H1 (cell line): ENCODE data around the gene NID2. TPM values are rescaled to one million over a fixed set of nuclear protein-coding genes. Genes with fewer than 3 reads are reported as not detected.

Experiments used
- CTCF ChIA-PET: fragments of 300-600 bp; sonication (Branson Sonifier 250); formaldehyde crosslinking; loops from one replicate; lab custom pipeline; 2021; ENCODE audit not compliant: partially characterized antibody; lab: Charles Lee
- POLR2A ChIA-PET: fragments of 300-600 bp; sonication (Branson Sonifier 250); formaldehyde crosslinking; loops from one replicate; lab custom pipeline; 2021; ENCODE audit warnings: inconsistent platforms; ENCODE audit not compliant: partially characterized antibody; lab: Charles Lee
- DNase-seq, 2 experiments: peaks; one replicate each; pipeline versions ENCODE4 v3.0.0 to v3.0.0-alpha.2; 2010 to 2022; ENCODE audit warnings: low spot score in 2 of 2, low read depth in 1 of 2, mixed read lengths in 1 of 2
- FAIRE-seq: peaks from 2 replicates; lab custom pipeline; 2011; peaks lifted over from hg19 to GRCh38; lab: Jason Lieb, UNC
- H2AFZ ChIP-seq: 2 replicates; pipeline ENCODE4 v1.8.1; 2012; ENCODE audit warnings: low read length, inconsistent platforms
- H2AK5ac ChIP-seq: 2 replicates; pipeline ENCODE4 v1.6.1; 2013; ENCODE audit warnings: low read depth, low read length
- H2BK120ac ChIP-seq: replicated peaks from 2 replicates; pipeline ENCODE3; 2013; ENCODE audit warnings: low read depth, low read length, inconsistent platforms
- H2BK12ac ChIP-seq: 2 replicates; pipeline ENCODE4 v1.6.1; 2013; ENCODE audit warnings: low read depth, low read length
- H2BK15ac ChIP-seq: 2 replicates; pipeline ENCODE4 v1.6.1; 2013; ENCODE audit warnings: low read length
- H2BK20ac ChIP-seq: 2 replicates; pipeline ENCODE4 v1.6.1; 2013; ENCODE audit warnings: low read length
- H2BK5ac ChIP-seq: 2 replicates; pipeline ENCODE4 v1.6.1; 2013; ENCODE audit warnings: low read depth, low read length
- H3K14ac ChIP-seq: 2 replicates; pipeline ENCODE4 v1.6.1; 2013; ENCODE audit warnings: inconsistent platforms; ENCODE audit not compliant: insufficient read length
- H3K18ac ChIP-seq: 2 replicates; pipeline ENCODE4 v1.6.1; 2013; ENCODE audit warnings: low read length; ENCODE audit errors: extremely low read depth
- H3K23ac ChIP-seq: 2 replicates; pipeline ENCODE4 v1.6.1; 2013; ENCODE audit warnings: inconsistent platforms; ENCODE audit not compliant: insufficient read length
- H3K23me2 ChIP-seq: 2 replicates; pipeline ENCODE4 v1.6.1; 2013; ENCODE audit warnings: low read depth, low read length
- H3K27ac ChIP-seq: 2 replicates; pipeline ENCODE4 v1.6.1; 2011; ENCODE audit warnings: low read depth, low read length, inconsistent platforms
- H3K27me3 ChIP-seq, 4 experiments: replicated peaks in 1 of 4; 1 replicate in 1 of 4; 2 replicates in 3 of 4; pipeline versions ENCODE4 v1.6.1 to v1.8.1; 2011 to 2013; ENCODE audit warnings: low read length in 3 of 4, mild to moderate bottlenecking in 3 of 4, inconsistent platforms in 2 of 4, mixed read lengths in 2 of 4, moderate library complexity in 1 of 4; ENCODE audit not compliant: control insufficient read depth in 3 of 4, insufficient read depth in 3 of 4; ENCODE audit errors: extremely low read depth in 1 of 4
- H3K36me3 ChIP-seq, 4 experiments: 2 replicates each; pipeline versions ENCODE4 v1.6.1 to v1.8.1; 2011 to 2013; ENCODE audit warnings: mild to moderate bottlenecking in 4 of 4, low read length in 3 of 4, moderate library complexity in 2 of 4, control low read depth in 1 of 4, inconsistent platforms in 1 of 4; ENCODE audit not compliant: insufficient read depth in 4 of 4, control insufficient read depth in 2 of 4
- H3K4ac ChIP-seq: replicated peaks from 2 replicates; pipeline ENCODE3; 2013; ENCODE audit warnings: low read length, low read depth, mixed read lengths, inconsistent platforms; ENCODE audit not compliant: insufficient read length
- H3K4me1 ChIP-seq, 4 experiments: replicated peaks in 1 of 4; 1 replicate in 1 of 4; 2 replicates in 3 of 4; pipeline versions ENCODE4 v1.6.1 to v1.8.1; 2011 to 2013; ENCODE audit warnings: low read length in 3 of 4, inconsistent platforms in 2 of 4, mixed read lengths in 1 of 4; ENCODE audit not compliant: insufficient read depth in 4 of 4, control insufficient read depth in 3 of 4
- H3K4me2 ChIP-seq, 2 experiments: 2 replicates each; pipeline versions ENCODE4 v1.6.1 to v1.8.1; 2011 to 2013; ENCODE audit warnings: low read depth in 2 of 2, low read length in 2 of 2, control low read depth in 1 of 2, inconsistent platforms in 1 of 2, mild to moderate bottlenecking in 1 of 2; ENCODE audit not compliant: insufficient read depth in 1 of 2
- H3K4me3 ChIP-seq, 4 experiments: fragments of 200-600, 300-600 bp in 1 of 4; sonication (generic), shearing (Covaris generic), sonication (Bioruptor Twin) in 1 of 4; 2 replicates each; pipeline versions ENCODE4 v1.5.1 to v1.8.1; 2011 to 2016; ENCODE audit warnings: low read length in 4 of 4, low read depth in 3 of 4, control low read depth in 2 of 4, inconsistent platforms in 2 of 4, mild to moderate bottlenecking in 2 of 4, mixed read lengths in 1 of 4, moderate library complexity in 1 of 4; ENCODE audit not compliant: insufficient read depth in 2 of 4; ENCODE audit errors: extremely low read depth in 1 of 4
- H3K56ac ChIP-seq: replicated peaks from 2 replicates; pipeline ENCODE3; 2013; ENCODE audit warnings: low read depth, mild to moderate bottlenecking, mixed read lengths, low read length, inconsistent platforms; ENCODE audit not compliant: insufficient read length
- H3K79me1 ChIP-seq: 2 replicates; pipeline ENCODE4 v1.6.1; 2013; ENCODE audit warnings: low read depth, low read length, control low read depth
- H3K79me2 ChIP-seq, 2 experiments: 2 replicates each; pipeline versions ENCODE4 v1.6.1 to v1.8.1; 2012 to 2013; ENCODE audit warnings: low read length in 2 of 2, mild to moderate bottlenecking in 2 of 2, inconsistent platforms in 1 of 2; ENCODE audit not compliant: insufficient read depth in 2 of 2, control insufficient read depth in 1 of 2
- H3K9ac ChIP-seq, 4 experiments: replicated peaks in 1 of 4; 1 replicate in 1 of 4; 2 replicates in 3 of 4; pipeline versions ENCODE4 v1.6.1 to v1.8.1; 2011 to 2013; ENCODE audit warnings: low read depth in 3 of 4, low read length in 3 of 4, control low read depth in 2 of 4, mild to moderate bottlenecking in 2 of 4, moderate library complexity in 2 of 4, inconsistent platforms in 1 of 4; ENCODE audit errors: extremely low read depth in 1 of 4
- H3K9me3 ChIP-seq, 2 experiments: 2 replicates each; pipeline versions ENCODE4 v1.6.1 to v1.8.1; 2012 to 2013; ENCODE audit warnings: mild to moderate bottlenecking in 2 of 2, moderate library complexity in 2 of 2, control low read depth in 1 of 2, inconsistent platforms in 1 of 2, low read depth in 1 of 2, low read length in 1 of 2, mixed read lengths in 1 of 2; ENCODE audit not compliant: insufficient read depth in 2 of 2
- H4K20me1 ChIP-seq, 2 experiments: replicated peaks in 1 of 2; 2 replicates each; pipeline versions ENCODE3 to v1.8.1; 2011 to 2013; ENCODE audit warnings: inconsistent platforms in 2 of 2, low read length in 2 of 2, mild to moderate bottlenecking in 1 of 2; ENCODE audit not compliant: insufficient read depth in 2 of 2, control insufficient read depth in 1 of 2
- H4K5ac ChIP-seq: 2 replicates; pipeline ENCODE4 v1.6.1; 2013; ENCODE audit warnings: low read length, low read depth, mixed read lengths, inconsistent platforms; ENCODE audit not compliant: insufficient read length
- H4K8ac ChIP-seq: 2 replicates; pipeline ENCODE4 v1.8.0; 2013; ENCODE audit warnings: mild to moderate bottlenecking, moderate library complexity, low read length, inconsistent platforms; ENCODE audit not compliant: insufficient read depth; ENCODE audit errors: extremely low read depth
- H4K91ac ChIP-seq: replicated peaks from 2 replicates; pipeline ENCODE3; 2013; ENCODE audit warnings: low read length, mixed read lengths, inconsistent platforms; ENCODE audit not compliant: insufficient read length
- CBX8 ChIP-seq: fragments of 300-800, 300-1000 bp; sonication (generic); IDR thresholded peaks from 2 replicates; pipeline ENCODE4 v1.7.1; 2016; ENCODE audit warnings: low read depth, low read length, borderline replicate concordance
- POLR2AphosphoS5 ChIP-seq: IDR thresholded peaks from 2 replicates; pipeline ENCODE4 v1.6.1; 2011; ENCODE audit warnings: low read depth, low read length
- SRF ChIP-seq: IDR thresholded peaks from 2 replicates; pipeline ENCODE4 v1.6.1; 2011; ENCODE audit warnings: mild to moderate bottlenecking, low read depth, low read length, moderate library complexity
- TEAD4 ChIP-seq: IDR thresholded peaks from 2 replicates; pipeline ENCODE4 v1.6.1; 2012; ENCODE audit warnings: low read depth, low read length, inconsistent platforms, mixed read lengths
- WGBS, 2 experiments: shearing (Covaris generic) in 1 of 2; methylation state at CpG; one replicate each; pipeline versions ENCODE4 v1.1.6 to v1.1.7; 2013 to 2015; ENCODE audit warnings: low lambda C conversion rate in 2 of 2, mixed read lengths in 2 of 2, inconsistent platforms in 1 of 2, low coverage in 1 of 2, missing lambda C conversion rate in 1 of 2; ENCODE audit not compliant: insufficient replicate concordance in 2 of 2, insufficient coverage in 1 of 2, insufficient read length in 1 of 2; ENCODE audit errors: extremely low coverage in 1 of 2, missing lambda C conversion rate in 1 of 2; 5-methylcytosine and 5-hydroxymethylcytosine counted together
- polyA plus RNA-seq, 7 experiments: library from polyadenylated mRNA; depleted of rRNA in 3 of 7; stranded (reverse) in 5 of 7; unstranded in 2 of 7; fragments of >200 nt in 5 of 7; fragments of 200-250 nt in 2 of 7; gene quantifications; 1 replicate in 5 of 7; 2 replicates in 1 of 7; 4 replicates in 1 of 7; pipeline versions ENCODE4 v1.2.1 to v1.2.3, GENCODE V29; 2011 to 2013; ENCODE audit warnings: missing spikeins in 2 of 7, mixed read lengths in 2 of 7
- total RNA-seq: library from RNA; stranded (reverse); fragmentation: NEBNext Ultra II Directional; extraction: Animal tissue kit (Norgen Biotek cat#: 25700); gene quantifications from 2 replicates; pipeline ENCODE4 v1.2.1, GENCODE V29; 2021

The NID2 gene
- total and polyA plus RNA-seq, 2 of the 8 experiments (the other 6 are each of a cell fraction or from before 2014, with no cell fraction given) = 6.1 to 12.6 TPM

- ChIA-PET CTCF (interaction anchor here (0.9 to 1.3 kb wide), 3 partner anchors 32 to 77 kb away, joined by 3 read pairs; no protein-coding TSS in a partner anchor), POLR2A (no interaction called here)
- H3K4me3 ChIP-seq = no peak overlapping the region
- H4K5ac ChIP-seq = no peak overlapping the region
- H3K36me3 ChIP-seq = no peaks in the 10 kb centered on the region
- no peaks in the 10 kb centered on the region for H3K9me3 ChIP-seq
- FAIRE-seq = no peak
- H4K20me1 ChIP-seq = no peaks in the 10 kb centered on the region
- no peak overlapping the region for H2BK120ac ChIP-seq
- H2AK5ac ChIP-seq = no peak overlapping the region
- no peaks in the 10 kb centered on the region for H3K79me1 ChIP-seq
- H3K27me3 ChIP-seq = no peaks in the 10 kb centered on the region
- H3K4ac ChIP-seq = no peak overlapping the region
- no peak overlapping the region for H2AFZ ChIP-seq
- H3K9ac ChIP-seq = no peak overlapping the region
- no peak for TF ChIP-seq SRF
- no peak for TF ChIP-seq CBX8
- TF ChIP-seq TEAD4 = no peak
- TF ChIP-seq POLR2AphosphoS5 = no peak
- H2BK15ac ChIP-seq = no peak overlapping the region
- H4K8ac ChIP-seq = no peak overlapping the region
- no peak overlapping the region for H3K56ac ChIP-seq
- H2BK12ac ChIP-seq = no peak overlapping the region
- H3K18ac ChIP-seq = no peak overlapping the region
- DNase-seq = no peak
- no peaks in the 10 kb centered on the region for H3K4me1 ChIP-seq
- H3K23me2 ChIP-seq = no peaks in the 10 kb centered on the region
- WGBS, 2 experiments = 91% methylated on average over 2 of the region's 2 CpGs; no CpG with 5 or more reads in 1 of the 2 experiments
- no peaks in the 10 kb centered on the region for H3K79me2 ChIP-seq
- no peak overlapping the region for H3K23ac ChIP-seq
- H3K27ac ChIP-seq = no peak overlapping the region
- H3K4me2 ChIP-seq = no peak overlapping the region
- no peak overlapping the region for H2BK20ac ChIP-seq
- no peak overlapping the region for H3K14ac ChIP-seq
- no peak overlapping the region for H4K91ac ChIP-seq
- no peak overlapping the region for H2BK5ac ChIP-seq
These were observed 13.7 kb downstream of the NID2 start for GRCh38 chr14:52055167-52055566.
